ENCODE results near the gene AIDA.

- TF ChIP-seq CTCF (conservative IDR thresholded peaks at IDR 0.05; ENCODE audit: low read depth in 2 of 2) (no peak), REST (IDR thresholded peaks at IDR 0.05; ENCODE audit: unreplicated experiment) (no peak)
Measured at GRCh38 chr1:222656391-222657155, 55.7 kb downstream of the AIDA start.

Data from GM23338 (cell line).